ENCODE data around the gene ADISSP.

The ADISSP gene

GRCh38 chr20:3781153-3781910, 13.8 kb upstream of the ADISSP start, which contains the start of gene SPEF1:
SPEF1 (minus strand) TSS chr20:3781448; CDS start chr20:3781287, 161 bp downstream.
- DNase-seq = peak in 57 of 58 donors; percentile 7 to 91 (median 73)

GRCh38 chr20:3778976-3779375, 11.4 kb upstream of the ADISSP start:
- DNase-seq = peak in 4 of 58 donors; percentile 17 to 69 (median 22)

GRCh38 chr20:3777716-3778629, 10.4 kb upstream of the ADISSP start:
- peak in 9 of 58 donors; percentile 19 to 56 (median 41) for DNase-seq

GRCh38 chr20:3777381-3777715, 9.8 kb upstream of the ADISSP start:
- DNase-seq = no peak

- DNase-seq = no peak
These were observed 8.0 kb upstream of the ADISSP start for GRCh38 chr20:3775457-3776108.

- DNase-seq = no peak
These were observed 4.1 kb upstream of the ADISSP start for GRCh38 chr20:3771552-3772058.

- peak in 56 of 58 donors; percentile 41 to 84 (median 74) for DNase-seq
These were observed 983 bp upstream of the ADISSP start for GRCh38 chr20:3768342-3769130.

- peak in 1 of 58 donors; percentile 27 for DNase-seq
These were observed 485 bp downstream of the ADISSP start for GRCh38 chr20:3767110-3767426.

- DNase-seq = no peak
These were observed 987 bp downstream of the ADISSP start for GRCh38 chr20:3766422-3767109.

- DNase-seq = peak in 1 of 58 donors; percentile 11
These were observed 2.2 kb downstream of the ADISSP start for GRCh38 chr20:3765171-3765882.

GRCh38 chr20:3764659-3765058, 2.9 kb downstream of the ADISSP start:
- DNase-seq = no peak

- DNase-seq = no peak
These were observed 3.6 kb downstream of the ADISSP start for GRCh38 chr20:3763671-3764601.

- no peak for DNase-seq
These were observed 6.8 kb downstream of the ADISSP start for GRCh38 chr20:3760655-3761348.

GRCh38 chr20:3759884-3760283, 7.7 kb downstream of the ADISSP start:
- no peak for DNase-seq

GRCh38 chr20:3759316-3759823, 8.2 kb downstream of the ADISSP start:
- DNase-seq = no peak

- DNase-seq = no peak
These were observed 9.0 kb downstream of the ADISSP start for GRCh38 chr20:3758566-3758965.

- no peak for DNase-seq
These were observed 10.3 kb downstream of the ADISSP start for GRCh38 chr20:3757268-3757667.

Data from anterior cingulate cortex (tissue), 58 donors.